Stomach (tissue), 4 donors: ENCODE results near the gene NUP153.

Experiments used
- POLR2A ChIP-seq, 4 donors: fragments of 450-650 bp; IDR thresholded peaks; one replicate each; pipeline ENCODE4 v1.6.1; 2016; ENCODE audit warnings: antibody characterized with exemption in 4 of 4, control low read depth in 2 of 4, mild to moderate bottlenecking in 1 of 4, moderate library complexity in 1 of 4
- TF ChIP-seq, protein P1 (sequence below), 7 experiments: fragments of 450-650 bp in 4 of 7; fragments of 200-600 bp in 3 of 7; sonication (generic) in 3 of 7; IDR thresholded peaks; one replicate each; pipeline ENCODE4 v1.5.1; 2016 to 2019; ENCODE audit warnings: antibody characterized with exemption in 7 of 7, control low read depth in 2 of 7, mild to moderate bottlenecking in 1 of 7

DNA sequence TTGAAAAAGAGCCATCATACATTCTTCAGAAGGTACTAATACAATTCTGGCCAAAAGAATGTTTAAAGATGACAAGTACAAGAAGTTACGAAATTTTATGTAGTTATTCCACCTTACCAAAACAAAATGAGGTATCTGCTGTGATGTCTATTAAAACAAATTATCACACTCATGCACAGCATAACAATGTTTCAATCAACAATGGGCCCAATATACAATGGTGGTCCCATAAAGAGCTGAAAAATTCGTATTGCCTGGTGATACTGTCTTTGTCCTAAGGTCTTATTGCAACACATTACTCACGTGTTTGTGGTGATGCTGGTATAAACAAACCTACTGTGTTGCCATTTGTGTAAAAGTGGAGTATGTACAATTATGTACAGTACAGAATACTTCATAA lies 3.6 kb upstream of the NUP153 start:
- TF ChIP-seq POLR2A (IDR thresholded peaks at IDR 0.05), result no peak
- TF ChIP-seq, protein P1, sequence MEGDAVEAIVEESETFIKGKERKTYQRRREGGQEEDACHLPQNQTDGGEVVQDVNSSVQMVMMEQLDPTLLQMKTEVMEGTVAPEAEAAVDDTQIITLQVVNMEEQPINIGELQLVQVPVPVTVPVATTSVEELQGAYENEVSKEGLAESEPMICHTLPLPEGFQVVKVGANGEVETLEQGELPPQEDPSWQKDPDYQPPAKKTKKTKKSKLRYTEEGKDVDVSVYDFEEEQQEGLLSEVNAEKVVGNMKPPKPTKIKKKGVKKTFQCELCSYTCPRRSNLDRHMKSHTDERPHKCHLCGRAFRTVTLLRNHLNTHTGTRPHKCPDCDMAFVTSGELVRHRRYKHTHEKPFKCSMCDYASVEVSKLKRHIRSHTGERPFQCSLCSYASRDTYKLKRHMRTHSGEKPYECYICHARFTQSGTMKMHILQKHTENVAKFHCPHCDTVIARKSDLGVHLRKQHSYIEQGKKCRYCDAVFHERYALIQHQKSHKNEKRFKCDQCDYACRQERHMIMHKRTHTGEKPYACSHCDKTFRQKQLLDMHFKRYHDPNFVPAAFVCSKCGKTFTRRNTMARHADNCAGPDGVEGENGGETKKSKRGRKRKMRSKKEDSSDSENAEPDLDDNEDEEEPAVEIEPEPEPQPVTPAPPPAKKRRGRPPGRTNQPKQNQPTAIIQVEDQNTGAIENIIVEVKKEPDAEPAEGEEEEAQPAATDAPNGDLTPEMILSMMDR (IDR thresholded peaks at IDR 0.05), result no peak
